GM10266 (cell line): ENCODE results near the gene IFT80.

Experiments
- DNase-seq: peaks from one replicate; pipeline ENCODE4 v3.0.0; 2012; ENCODE audit errors: extremely low spot score
- TF ChIP-seq, protein P1 (sequence below): IDR thresholded peaks from 2 replicates; pipeline ENCODE4 v1.5.1; 2012; ENCODE audit warnings: mild to moderate bottlenecking, low read depth; ENCODE audit not compliant: control insufficient read depth, insufficient read depth; ENCODE audit errors: missing control alignments

Gene IFT80

DNA sequence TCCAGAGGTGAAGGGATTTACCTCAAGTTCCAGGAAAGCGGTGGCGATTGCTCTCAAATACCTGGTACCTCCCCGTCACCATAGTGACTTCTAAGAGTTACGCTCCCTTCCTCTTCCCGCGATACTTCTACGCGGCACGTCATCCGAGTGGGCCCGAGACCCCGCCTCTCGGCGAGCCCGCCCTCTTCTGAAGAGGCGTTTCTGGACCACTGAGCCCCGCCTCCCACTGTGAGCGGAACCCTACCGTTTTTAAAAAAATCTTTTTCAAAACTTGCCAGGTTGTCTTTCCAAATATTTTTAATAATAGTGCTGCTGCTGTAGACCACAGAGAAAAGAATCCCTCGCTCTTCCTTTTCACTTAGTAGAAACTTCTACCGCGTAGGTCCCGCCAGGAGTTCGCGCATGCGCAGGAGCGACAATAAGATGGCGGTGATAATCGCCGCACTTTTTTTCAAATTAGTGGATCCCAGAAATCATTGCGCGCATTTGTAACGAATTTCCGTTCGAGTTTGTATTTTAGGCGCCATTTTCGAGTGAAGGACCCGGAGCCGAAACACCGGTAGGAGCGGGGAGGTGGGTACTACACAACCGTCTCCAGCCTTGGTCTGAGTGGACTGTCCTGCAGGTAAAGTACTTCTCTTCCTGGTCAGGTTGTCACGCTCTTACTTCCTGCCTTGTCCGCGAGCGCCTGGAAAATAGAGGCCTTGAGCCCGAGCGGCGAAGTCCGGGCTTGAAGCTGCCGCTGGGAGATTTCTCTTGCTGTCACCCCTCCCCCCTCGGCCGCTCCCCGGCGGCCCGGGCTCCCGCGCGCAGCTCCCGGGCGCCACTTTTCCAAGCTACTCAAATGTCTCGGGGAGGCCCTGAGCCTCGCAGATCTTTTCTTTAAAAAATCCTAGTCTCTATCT, at the start of gene IFT80, which contains the start of gene SMC4:
Gene IFT80, minus strand, starts transcription at position 101 of the 905 bp plus-strand sequence. CDS start 14,625 bp downstream, outside the sequence.
Gene SMC4, plus strand, starts transcription at position 526 of the 905 bp plus-strand sequence. CDS start 1,177 bp downstream, outside the sequence.
- TF ChIP-seq, protein P1, sequence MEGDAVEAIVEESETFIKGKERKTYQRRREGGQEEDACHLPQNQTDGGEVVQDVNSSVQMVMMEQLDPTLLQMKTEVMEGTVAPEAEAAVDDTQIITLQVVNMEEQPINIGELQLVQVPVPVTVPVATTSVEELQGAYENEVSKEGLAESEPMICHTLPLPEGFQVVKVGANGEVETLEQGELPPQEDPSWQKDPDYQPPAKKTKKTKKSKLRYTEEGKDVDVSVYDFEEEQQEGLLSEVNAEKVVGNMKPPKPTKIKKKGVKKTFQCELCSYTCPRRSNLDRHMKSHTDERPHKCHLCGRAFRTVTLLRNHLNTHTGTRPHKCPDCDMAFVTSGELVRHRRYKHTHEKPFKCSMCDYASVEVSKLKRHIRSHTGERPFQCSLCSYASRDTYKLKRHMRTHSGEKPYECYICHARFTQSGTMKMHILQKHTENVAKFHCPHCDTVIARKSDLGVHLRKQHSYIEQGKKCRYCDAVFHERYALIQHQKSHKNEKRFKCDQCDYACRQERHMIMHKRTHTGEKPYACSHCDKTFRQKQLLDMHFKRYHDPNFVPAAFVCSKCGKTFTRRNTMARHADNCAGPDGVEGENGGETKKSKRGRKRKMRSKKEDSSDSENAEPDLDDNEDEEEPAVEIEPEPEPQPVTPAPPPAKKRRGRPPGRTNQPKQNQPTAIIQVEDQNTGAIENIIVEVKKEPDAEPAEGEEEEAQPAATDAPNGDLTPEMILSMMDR = no peak
- DNase-seq = peak; percentile 95

DNA sequence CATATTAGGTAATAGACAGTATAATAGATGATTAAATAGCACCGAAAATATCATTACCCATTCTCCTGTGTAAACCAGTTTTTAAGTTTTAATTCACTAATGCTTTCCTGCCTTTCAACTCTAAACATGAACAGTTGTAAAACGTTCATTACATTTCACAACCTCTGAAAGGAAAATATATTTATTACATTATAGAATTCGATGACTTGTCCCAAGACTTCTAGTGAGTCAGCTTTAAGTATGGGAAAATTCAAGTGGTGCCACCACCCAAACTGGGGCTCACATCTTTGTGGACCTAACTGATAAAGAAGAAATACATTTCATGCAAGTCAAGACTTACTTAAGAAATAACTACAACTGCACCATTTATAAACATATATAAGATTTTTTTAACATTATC, 48.5 kb upstream of the IFT80 start:
- DNase-seq = no peak
- TF ChIP-seq, protein P1 = no peak

DNA sequence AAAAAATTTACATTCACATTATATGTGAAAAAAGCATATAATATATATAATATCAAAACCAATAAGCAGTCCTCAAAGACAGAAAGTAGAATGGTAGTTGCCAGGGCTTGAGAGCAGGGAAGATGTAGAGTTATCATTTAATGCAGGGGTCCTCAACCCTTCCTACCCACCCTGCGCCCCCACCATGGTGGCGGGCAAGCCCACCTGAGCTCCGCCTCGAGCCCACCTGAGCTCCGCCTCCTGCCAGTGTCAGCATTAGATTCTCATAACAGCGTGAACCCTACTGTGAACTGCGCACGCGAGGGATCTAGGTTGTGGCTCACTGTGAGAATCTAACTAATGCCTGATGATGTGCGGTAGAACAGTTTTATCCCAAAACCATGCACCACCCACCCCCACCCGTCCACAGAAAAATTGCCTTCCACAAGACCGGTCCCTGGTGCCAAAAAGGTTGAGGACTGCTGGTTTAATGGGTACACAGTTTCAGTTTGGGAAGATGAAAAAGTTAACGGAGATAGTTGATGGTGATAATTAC, 47.6 kb upstream of the IFT80 start:
- TF ChIP-seq, protein P1 = no peak
- no peak for DNase-seq

DNA sequence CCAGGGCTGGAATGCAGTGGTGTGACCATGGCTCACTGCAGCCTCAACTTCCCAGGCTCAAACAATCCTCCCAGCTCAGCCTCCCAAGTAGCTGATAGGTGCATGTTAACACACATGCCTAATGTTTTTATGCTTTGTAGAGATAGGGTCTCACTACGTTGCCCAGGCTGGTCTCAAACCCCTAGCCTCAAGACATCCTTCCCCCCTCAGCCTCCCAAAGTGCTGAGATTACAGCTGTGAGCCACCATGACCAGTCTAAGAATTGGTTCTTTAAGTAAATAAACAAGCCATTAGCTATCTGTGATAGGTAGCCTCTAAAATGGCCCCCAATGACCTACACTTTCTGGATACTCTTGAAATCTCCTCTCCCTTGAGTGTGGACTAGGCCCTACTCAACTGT, 46.8 kb upstream of the IFT80 start:
- DNase-seq = no peak
- TF ChIP-seq, protein P1 = no peak

DNA sequence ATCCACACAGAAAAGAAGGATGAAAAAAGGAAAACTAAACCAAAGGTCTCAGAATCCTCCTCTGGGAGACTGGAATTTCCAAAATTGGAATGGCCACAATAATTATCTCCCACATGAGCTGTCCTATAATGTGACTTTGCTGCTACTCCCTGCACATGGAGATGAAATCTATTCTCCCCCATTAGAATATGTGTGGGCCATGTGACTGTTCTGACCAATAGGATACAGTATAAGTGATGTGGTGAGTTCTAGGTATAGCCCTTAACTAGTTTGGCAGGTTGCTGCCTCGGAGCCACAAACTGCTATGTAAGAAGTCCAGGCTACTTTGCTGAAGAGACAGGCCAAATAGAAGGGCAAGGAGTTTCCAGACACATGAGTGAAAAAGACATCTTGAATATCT, 45.4 kb upstream of the IFT80 start:
- TF ChIP-seq, protein P1 = no peak
- DNase-seq = no peak

DNA sequence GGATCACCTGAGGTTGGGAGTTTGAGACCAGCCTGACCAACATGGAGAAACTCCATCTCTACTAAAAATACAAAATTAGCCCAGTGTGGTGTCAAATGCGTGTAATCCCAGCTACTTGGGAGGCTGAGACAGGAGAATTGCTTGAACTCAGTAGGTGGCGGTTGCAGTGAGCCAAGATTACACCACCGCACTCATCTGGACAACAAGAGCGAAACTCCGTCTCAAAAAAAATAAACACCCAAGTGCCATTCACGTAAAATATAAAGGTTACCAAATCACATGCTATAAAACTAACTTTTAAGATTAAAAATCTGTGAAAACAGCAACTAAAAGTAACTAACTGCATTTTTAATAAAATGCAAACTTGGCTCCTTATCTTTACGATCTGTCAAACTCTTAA, 41.7 kb upstream of the IFT80 start:
- DNase-seq = no peak
- TF ChIP-seq, protein P1 = no peak

DNA sequence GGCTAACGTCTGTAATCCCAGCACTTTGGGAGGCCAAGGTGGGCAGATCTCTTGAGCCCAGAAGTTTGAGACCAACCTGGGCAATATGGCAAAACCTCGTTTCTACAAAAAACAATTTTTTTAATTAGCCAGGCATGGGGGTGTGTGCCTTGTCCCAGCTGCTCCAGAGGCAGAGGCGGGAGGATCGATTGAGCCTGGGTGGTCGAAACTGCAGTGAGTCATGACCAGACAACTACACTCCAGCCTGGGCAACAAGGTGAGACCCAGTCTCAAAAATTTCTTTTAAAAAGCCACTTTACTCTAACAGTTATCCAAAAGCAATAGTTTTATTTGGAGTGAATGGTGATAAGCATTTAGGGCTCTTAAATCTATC, 38.0 kb upstream of the IFT80 start:
- TF ChIP-seq, protein P1 = no peak
- no peak for DNase-seq
